Cerebellar nuclear complex (tissue), 1 donor: ENCODE results near the gene HOXA4.

Source experiments
- DNase-seq, 2 experiments: peaks; one replicate each; lab custom pipeline; 2025; lab: John Stamatoyannopoulos, UW

The HOXA4 gene

GRCh38 chr7:27158436-27159265 lies 28.1 kb upstream of the HOXA4 start:
- no peak for DNase-seq

GRCh38 chr7:27157702-27158431 lies 27.3 kb upstream of the HOXA4 start:
- no peak for DNase-seq

GRCh38 chr7:27156916-27157701 lies 26.6 kb upstream of the HOXA4 start:
- no peak for DNase-seq

- DNase-seq = no peak
These were observed 25.9 kb upstream of the HOXA4 start, which contains the start of gene HOXA7 for GRCh38 chr7:27156508-27156898. Gene HOXA7, minus strand, starts transcription at chr7:27156675. Its CDS starts 130 bp downstream, at chr7:27156545.

DNA sequence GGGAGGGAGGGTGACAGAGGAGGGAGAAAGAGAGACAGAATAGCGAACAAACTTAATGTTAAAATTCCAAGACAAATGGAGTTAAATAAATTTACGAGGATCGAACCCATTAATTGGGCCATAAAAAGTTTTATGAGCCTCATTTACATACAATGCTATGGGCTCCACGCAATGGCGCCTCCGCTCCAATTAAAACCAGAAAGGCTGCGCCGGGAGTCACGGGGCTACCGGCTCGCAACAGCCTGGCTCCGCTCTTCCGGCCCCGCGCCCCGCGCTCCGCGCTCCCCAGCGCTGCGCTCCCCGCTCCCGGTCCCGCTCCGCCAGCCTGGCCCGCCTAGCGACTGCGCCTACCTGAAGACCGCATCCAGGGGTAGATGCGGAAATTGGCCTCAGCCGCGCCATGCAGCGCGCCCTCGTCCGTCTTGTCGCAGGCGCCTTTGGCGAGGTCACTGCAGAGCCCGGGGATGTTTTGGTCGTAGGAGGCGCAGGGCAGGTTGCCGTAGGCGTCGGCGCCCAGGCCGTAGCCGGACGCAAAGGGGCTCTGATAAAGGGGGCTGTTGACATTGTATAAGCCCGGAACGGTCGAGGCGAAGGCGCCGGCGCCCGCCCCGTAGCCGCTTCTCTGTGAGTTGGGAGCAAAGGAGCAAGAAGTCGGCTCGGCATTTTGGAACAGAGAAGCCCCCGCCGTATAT lies 25.4 kb upstream of the HOXA4 start:
- no peak for DNase-seq

DNA sequence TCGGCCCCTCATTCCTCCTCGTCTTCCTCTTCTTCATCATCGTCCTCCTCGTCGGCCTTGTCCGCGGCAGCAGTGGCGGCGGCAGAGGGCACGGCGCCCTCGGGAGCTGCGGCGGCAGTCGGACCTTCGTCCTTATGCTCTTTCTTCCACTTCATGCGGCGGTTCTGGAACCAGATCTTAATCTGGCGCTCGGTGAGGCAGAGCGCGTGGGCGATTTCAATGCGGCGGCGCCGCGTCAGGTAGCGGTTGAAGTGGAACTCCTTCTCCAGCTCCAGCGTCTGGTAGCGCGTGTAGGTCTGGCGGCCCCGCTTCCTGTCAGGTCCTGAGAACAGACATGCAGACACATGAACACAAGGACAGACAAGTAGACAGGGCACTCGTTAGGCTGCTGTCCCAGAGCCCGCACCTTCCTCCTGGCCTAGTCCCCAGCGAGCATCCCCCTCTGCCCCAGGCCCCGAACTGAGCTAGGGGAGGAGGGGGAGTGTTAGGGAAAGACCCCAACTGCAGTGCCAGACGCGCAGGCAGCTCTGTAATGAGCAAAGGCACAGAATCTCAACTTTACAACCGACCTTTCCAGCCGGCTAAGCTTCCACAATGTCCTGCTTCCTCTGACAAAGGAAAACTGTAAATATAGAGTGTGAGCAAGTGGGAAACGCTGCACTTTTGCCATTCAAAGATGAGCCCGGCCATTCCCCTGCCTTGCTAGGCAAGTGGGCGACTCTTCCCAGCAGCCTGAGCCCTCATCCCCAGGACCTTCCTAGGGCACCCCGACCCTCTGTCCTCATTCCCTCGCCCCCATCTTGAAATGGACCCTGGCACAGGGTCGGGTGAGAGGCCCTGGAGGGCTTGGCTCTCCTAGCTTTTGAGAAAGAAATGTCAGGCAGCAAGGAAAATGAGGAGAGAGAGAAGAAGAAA lies 24.6 kb upstream of the HOXA4 start:
- no peak for DNase-seq

GRCh38 chr7:27154369-27154768 lies 23.8 kb upstream of the HOXA4 start:
- no peak for DNase-seq

- DNase-seq = no peak
These were observed 23.0 kb upstream of the HOXA4 start for GRCh38 chr7:27153526-27153925.

DNA sequence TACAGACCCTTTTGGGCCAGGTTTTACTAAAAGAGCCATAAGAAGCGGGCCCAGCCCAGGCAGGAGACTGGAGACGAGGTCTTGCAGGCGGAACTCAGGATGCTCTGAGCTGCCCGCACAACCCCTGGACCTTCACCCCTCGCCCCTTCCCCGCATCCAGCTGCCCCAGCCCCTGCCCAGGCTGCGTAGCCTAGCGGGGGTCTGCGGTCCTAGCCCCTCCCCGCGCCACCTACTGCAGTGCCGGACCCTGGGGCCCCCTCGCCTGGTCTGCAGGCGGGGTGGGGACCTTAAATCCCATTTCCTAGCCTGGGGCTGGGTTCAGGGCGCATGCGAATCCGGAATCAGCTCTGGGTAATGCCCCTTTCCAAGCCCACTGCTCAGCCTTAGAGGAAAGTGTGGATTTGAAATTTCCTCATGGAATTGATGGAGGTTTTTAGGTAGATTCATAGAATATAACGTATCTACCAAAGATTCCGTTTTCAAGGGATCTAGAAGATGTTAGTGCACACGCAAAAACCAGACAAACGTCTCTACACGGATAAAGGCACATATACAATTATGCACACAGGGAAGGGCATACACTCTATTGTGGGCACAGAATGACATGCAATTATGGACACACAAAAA lies 22.4 kb upstream of the HOXA4 start:
- no peak for DNase-seq

- DNase-seq = no peak
These were observed 21.6 kb upstream of the HOXA4 start, which contains the start of gene HOXA3 for GRCh38 chr7:27151931-27152815. Gene HOXA3, minus strand, starts transcription at chr7:27152583. Its CDS starts 41,943 bp downstream, at chr7:27110640.

GRCh38 chr7:27151341-27151930 lies 20.9 kb upstream of the HOXA4 start:
- no peak for DNase-seq

- no peak for DNase-seq
These were observed 20.2 kb upstream of the HOXA4 start for GRCh38 chr7:27150568-27151340.

DNA sequence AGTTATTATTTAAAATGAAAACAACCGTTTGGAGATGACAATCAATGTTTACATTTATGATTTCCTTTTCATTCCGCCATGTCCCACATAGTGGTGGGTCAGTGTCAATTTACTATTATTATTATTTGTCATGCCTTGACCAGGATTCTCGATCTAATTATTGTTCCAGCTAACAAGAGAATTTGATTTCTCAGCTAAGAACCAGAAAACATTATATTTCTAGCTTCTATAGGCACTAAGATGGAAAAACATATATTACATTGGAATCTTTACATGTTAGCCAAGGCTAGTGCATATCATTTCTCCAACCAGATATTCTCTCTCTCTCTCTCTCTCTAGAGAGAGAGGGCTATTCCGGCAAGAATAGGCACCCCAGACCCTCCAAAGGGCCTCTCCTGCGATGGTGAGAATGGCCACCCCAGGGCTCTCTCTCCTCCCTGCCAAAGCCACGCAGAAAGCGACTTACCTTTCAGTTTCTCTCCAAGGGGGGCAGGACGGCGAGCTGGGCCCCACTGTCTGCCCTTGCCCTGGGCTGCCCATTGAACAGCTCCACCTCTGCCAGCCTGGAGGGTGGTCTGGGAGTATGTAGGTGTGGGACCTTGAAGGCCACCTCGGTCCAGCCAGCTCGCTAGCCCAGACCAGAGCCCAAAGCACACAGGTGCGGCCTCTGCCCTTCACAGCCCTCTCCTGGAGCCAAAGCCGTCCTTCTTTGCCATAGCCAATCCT lies 19.4 kb upstream of the HOXA4 start:
- DNase-seq = no peak

GRCh38 chr7:27148756-27149641 lies 18.4 kb upstream of the HOXA4 start:
- DNase-seq = no peak

GRCh38 chr7:27148031-27148755 lies 17.6 kb upstream of the HOXA4 start:
- DNase-seq = no peak
